GM11168 (cell line): ENCODE data around the gene PRR16.
"Not testable (repeated sequence)": the region's sequence is repeated elsewhere in the genome, so short reads cannot be mapped to it uniquely, and the experiment has no call there.

Source experiments
- in situ Hi-C: fragments of 300-500 bp; cut with MboI; formaldehyde crosslinking; loops from one replicate; pipeline ENCODE4 v1.12.0; 2022; ENCODE audit warnings: low sequenced_read_pairs; ENCODE audit not compliant: unreplicated experiment

The PRR16 gene

GRCh38 chr5:120702817-120703538 lies 238.9 kb downstream of the PRR16 start:
- in situ Hi-C loops: not testable (repeated sequence)

GRCh38 chr5:120703918-120704587 lies 240.0 kb downstream of the PRR16 start:
- in situ Hi-C loops: no loop called here

DNA sequence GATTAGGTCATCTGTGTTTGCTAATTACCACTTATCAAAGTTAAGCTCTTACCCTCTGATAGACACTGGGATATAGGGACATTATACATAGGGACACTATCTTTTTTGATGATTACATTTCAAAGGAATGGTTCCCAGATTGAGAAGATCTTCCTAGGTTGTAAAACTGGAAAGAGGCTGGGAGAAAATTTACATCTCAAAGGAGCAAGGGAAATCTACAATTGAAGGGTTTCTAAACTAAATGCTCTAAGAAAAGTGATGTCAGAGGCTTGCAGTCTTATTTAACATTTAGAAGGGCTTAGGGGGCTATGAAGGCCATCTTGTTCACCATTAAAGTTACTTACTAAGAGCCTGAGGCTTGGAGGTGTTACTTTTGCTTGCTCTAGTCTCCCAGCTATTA lies 242.8 kb downstream of the PRR16 start:
- in situ Hi-C loops: no loop called here

DNA sequence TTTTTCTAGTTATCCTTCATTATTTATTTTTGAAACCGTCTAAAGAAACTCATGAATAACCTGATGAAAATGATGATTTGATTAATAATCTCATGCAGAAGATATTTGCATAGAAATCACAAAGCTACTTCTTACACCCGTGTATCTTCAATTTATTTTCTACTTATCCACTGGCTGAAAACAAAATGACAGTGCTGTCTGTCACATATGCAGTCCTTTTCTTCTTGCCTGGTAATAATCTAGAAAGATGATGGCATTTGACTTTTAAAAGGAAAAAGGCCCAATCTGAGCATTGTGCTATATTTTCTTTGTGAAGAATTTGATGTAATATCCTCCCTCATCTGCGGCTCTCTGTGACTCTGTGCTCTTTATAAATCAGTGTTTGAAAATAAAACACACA lies 253.3 kb downstream of the PRR16 start:
- in situ Hi-C loops: no loop called here

- in situ Hi-C loops: no loop called here
Measured at GRCh38 chr5:120730214-120730613, 266.1 kb downstream of the PRR16 start.

- in situ Hi-C loops: no loop called here
Measured at GRCh38 chr5:120734033-120734432, 269.9 kb downstream of the PRR16 start.

DNA sequence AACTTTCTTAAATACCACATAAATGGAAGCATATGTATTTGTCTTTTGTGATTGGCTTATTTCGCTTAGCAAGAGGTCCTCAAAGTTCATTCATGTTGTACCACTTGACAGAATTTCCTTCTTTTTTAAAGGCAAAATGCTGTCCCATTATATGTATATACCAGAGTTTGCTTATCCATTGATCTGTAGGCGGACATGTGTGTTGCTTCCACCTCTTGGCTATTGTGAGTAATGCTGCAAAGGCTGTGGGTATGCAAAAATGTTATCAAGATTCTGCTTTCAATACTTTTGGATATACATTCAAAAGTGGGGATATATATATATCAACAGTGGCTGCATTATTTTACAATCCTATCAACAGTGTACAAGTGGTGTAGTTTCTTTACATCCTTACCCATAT lies 271.0 kb downstream of the PRR16 start:
- in situ Hi-C loops: no loop called here
